GM12878 (cell line): Measurements from ENCODE around the gene ATG3. TPM values are rescaled to one million over a fixed set of nuclear protein-coding genes. Genes with fewer than 3 reads are reported as not detected.

Experiments used
- ATAC-seq: fragments of 200-7000 bp; cut with Tn5 transposase; 3 replicates; pipeline ENCODE4 v1.9.1; 2020; ENCODE audit warnings: mild to moderate bottlenecking, moderate library complexity
- BruUV-seq: library from RNA; stranded (reverse); fragments of 400-500 nt; replicated peaks from 2 replicates; lab custom pipeline; 2021; lab: Mats Ljungman, UMichigan
- CTCF ChIA-PET: fragments of 300-600 bp; sonication (Branson Sonifier 250); formaldehyde crosslinking; extraction: SDS; loops from one replicate; lab custom pipeline; 2021; ENCODE audit warnings: inconsistent platforms; lab: Yijun Ruan, JAX
- POLR2A ChIA-PET: fragments of 350-600 bp; formaldehyde crosslinking; extraction: SDS; loops from one replicate; lab custom pipeline; 2021; ENCODE audit warnings: inconsistent platforms; lab: Charles Lee
- RAD21 ChIA-PET: fragments of 300-600 bp; sonication (Branson Sonifier 250); formaldehyde crosslinking; loops from one replicate; lab custom pipeline; 2023; ENCODE audit warnings: antibody characterized with exemption; ENCODE audit not compliant: unreplicated experiment; lab: Charles Lee
- SMC1A ChIA-PET: fragments of 300-600 bp; sonication (Branson Sonifier 250); formaldehyde crosslinking; loops from one replicate; lab custom pipeline; 2023; ENCODE audit not compliant: unreplicated experiment, uncharacterized antibody; lab: Charles Lee
- DNase-seq: peaks from one replicate; pipeline ENCODE4 v3.0.0-alpha.2; 2011; ENCODE audit warnings: low read depth, low spot score
- FAIRE-seq: peaks from 3 replicates; lab custom pipeline; 2011; peaks lifted over from hg19 to GRCh38; lab: Jason Lieb, UNC
- H2AFZ ChIP-seq: 2 replicates; pipeline ENCODE4 v1.6.0; 2011; ENCODE audit warnings: low read depth, low read length, control low read depth; ENCODE audit not compliant: control insufficient read depth
- H3K27ac ChIP-seq: 2 replicates; pipeline ENCODE4 v1.5.1; 2011; ENCODE audit warnings: control low read depth; ENCODE audit not compliant: control insufficient read depth, insufficient read depth
- H3K27me3 ChIP-seq, 2 experiments: replicated peaks in 1 of 2; 2 replicates each; pipeline versions ENCODE4 v1.6.0 to v1.6.1; 2011; ENCODE audit warnings: low read length in 1 of 2; ENCODE audit not compliant: control insufficient read depth in 2 of 2, insufficient read depth in 2 of 2
- H3K36me3 ChIP-seq, 2 experiments: 2 replicates each; pipeline ENCODE4 v1.5.1; 2011; ENCODE audit warnings: low read length in 1 of 2; ENCODE audit not compliant: control insufficient read depth in 2 of 2, insufficient read depth in 2 of 2
- H3K4me1 ChIP-seq: 2 replicates; pipeline ENCODE4 v1.6.1; 2011; ENCODE audit warnings: mild to moderate bottlenecking, low read length, moderate library complexity, mixed read lengths; ENCODE audit not compliant: control insufficient read depth, insufficient read depth
- H3K4me2 ChIP-seq: 2 replicates; pipeline ENCODE4 v1.6.0; 2011; ENCODE audit warnings: control low read depth; ENCODE audit not compliant: control insufficient read depth, insufficient read depth
- H3K4me3 ChIP-seq: fragments of 200-600 bp; sonication (generic); 2 replicates; pipeline ENCODE4 v1.5.1; 2016
- H3K79me2 ChIP-seq: 2 replicates; pipeline ENCODE4 v1.6.0; 2011; ENCODE audit warnings: low read length; ENCODE audit not compliant: control insufficient read depth, insufficient read depth
- H3K9ac ChIP-seq: 2 replicates; pipeline ENCODE4 v1.8.0; 2011; ENCODE audit warnings: low read length, control low read depth, mixed read lengths; ENCODE audit not compliant: control insufficient read depth, insufficient read depth
- H3K9me3 ChIP-seq: replicated peaks from 3 replicates; pipeline ENCODE4 v1.5.1; 2011; ENCODE audit warnings: mild to moderate bottlenecking, low read length; ENCODE audit not compliant: control insufficient read depth, insufficient read depth
- H4K20me1 ChIP-seq: 2 replicates; pipeline ENCODE4 v1.6.0; 2011; ENCODE audit not compliant: control insufficient read depth, insufficient read depth
- ATF7 ChIP-seq: fragments of 450-650 bp; IDR thresholded peaks from 2 replicates; pipeline ENCODE4 v1.6.1; 2016; ENCODE audit warnings: low read depth, mild to moderate bottlenecking
- BACH1 ChIP-seq: fragments of 450-650 bp; IDR thresholded peaks from 2 replicates; pipeline ENCODE4 v1.6.1; 2017; ENCODE audit warnings: mild to moderate bottlenecking, borderline replicate concordance
- FOS ChIP-seq: IDR thresholded peaks from 3 replicates; pipeline ENCODE4 v1.6.1; 2011; ENCODE audit warnings: borderline replicate concordance; ENCODE audit not compliant: insufficient read length; ENCODE audit errors: extremely low read depth
- FOXK2 ChIP-seq: fragments of 450-650 bp; IDR thresholded peaks from 2 replicates; pipeline ENCODE4 v1.6.1; 2017; ENCODE audit warnings: mild to moderate bottlenecking, moderate library complexity
- JUND ChIP-seq: IDR thresholded peaks from 2 replicates; pipeline ENCODE4 v1.6.1; 2012; ENCODE audit warnings: low read depth, mild to moderate bottlenecking, low read length, improper control_type of control experiment, moderate library complexity
- MLLT1 ChIP-seq: fragments of 450-650 bp; IDR thresholded peaks from 2 replicates; pipeline ENCODE4 v1.6.1; 2016; ENCODE audit warnings: mild to moderate bottlenecking
- NR2F1 ChIP-seq: fragments of 450-650 bp; conservative IDR thresholded peaks from 2 replicates; pipeline ENCODE4 v1.6.1; 2017; ENCODE audit warnings: mild to moderate bottlenecking
- NRF1 ChIP-seq: conservative IDR thresholded peaks from 2 replicates; pipeline ENCODE4 v1.6.1; 2011; ENCODE audit warnings: mild to moderate bottlenecking, low read depth, low read length, improper control_type of control experiment
- RB1 ChIP-seq: fragments of 450-650 bp; formaldehyde crosslinking; IDR thresholded peaks from 2 replicates; pipeline ENCODE4 v1.6.1; 2017; ENCODE audit warnings: mild to moderate bottlenecking, borderline replicate concordance
- RFX5 ChIP-seq: IDR thresholded peaks from 2 replicates; pipeline ENCODE4 v1.6.1; 2011; ENCODE audit warnings: low read depth, low read length, improper control_type of control experiment
- RUNX3 ChIP-seq: IDR thresholded peaks from 2 replicates; pipeline ENCODE4 v1.6.1; 2012; ENCODE audit warnings: low read length, inconsistent platforms
- SMARCA5 ChIP-seq: fragments of 450-650 bp; IDR thresholded peaks from 2 replicates; pipeline ENCODE4 v1.6.1; 2017; ENCODE audit warnings: mild to moderate bottlenecking
- SMC3 ChIP-seq: IDR thresholded peaks from 2 replicates; pipeline ENCODE4 v1.6.1; 2011; ENCODE audit warnings: low read length, improper control_type of control experiment, borderline replicate concordance
- YY1 ChIP-seq: IDR thresholded peaks from 2 replicates; pipeline ENCODE4 v1.6.1; 2011; ENCODE audit warnings: low read depth, mild to moderate bottlenecking, low read length
- ZBTB40 ChIP-seq: fragments of 450-650 bp; IDR thresholded peaks from 2 replicates; pipeline ENCODE4 v1.6.1; 2016; ENCODE audit warnings: mild to moderate bottlenecking, moderate library complexity, borderline replicate concordance
- ZNF24 ChIP-seq: fragments of 450-650 bp; IDR thresholded peaks from 2 replicates; pipeline ENCODE4 v1.6.1; 2017; ENCODE audit warnings: antibody characterized with exemption, mild to moderate bottlenecking
- WGBS: methylation state at CpG from one replicate; pipeline ENCODE4 v1.1.6; 2016; ENCODE audit warnings: low lambda C conversion rate; ENCODE audit not compliant: insufficient replicate concordance, insufficient coverage; ENCODE audit errors: missing lambda C conversion rate; 5-methylcytosine and 5-hydroxymethylcytosine counted together
- in situ Hi-C: fragments of 300-500 bp; cut with MboI; formaldehyde crosslinking; loops from 9 replicates; pipeline ENCODE4 v1.14.3; 2018; ENCODE audit warnings: mixed read lengths
- intact Hi-C: fragments of 100-400 bp; cut with micrococcal nuclease; formaldehyde crosslinking; loops from one replicate; pipeline ENCODE4 v1.14.2; 2022; ENCODE audit not compliant: unreplicated experiment
- polyA plus RNA-seq, 11 experiments: library from polyadenylated mRNA; depleted of rRNA in 4 of 11; unstranded in 6 of 11; stranded (reverse) in 5 of 11; fragments of >200 nt; fragmentation: Nextera tagmentation in 4 of 11; fragmentation: Illumina TruSeq in 1 of 11; extraction: Ambion mirVana in 4 of 11; extraction: Trizol in 1 of 11; gene quantifications; 1 replicate in 1 of 11; 2 replicates in 10 of 11; pipeline versions ENCODE4 v1.2.1 to v1.2.3, GENCODE V29; 2011 to 2016; ENCODE audit warnings: inconsistent platforms in 2 of 11, missing spikeins in 2 of 11, low read depth in 1 of 11
- total RNA-seq, 4 experiments: library from RNA; depleted of rRNA in 3 of 4; stranded (reverse); fragments of >200 nt in 3 of 4; fragmentation: Illumina TruSeq in 1 of 4; extraction: Trizol in 1 of 4; gene quantifications; 2 replicates each; pipeline versions ENCODE4 v1.2.1 to v1.2.3, GENCODE V29; 2013 to 2021
- TF ChIP-seq, protein P1 (sequence below): fragments of 450-650 bp; IDR thresholded peaks from 2 replicates; pipeline ENCODE4 v1.6.1; 2017; ENCODE audit warnings: borderline replicate concordance

The ATG3 gene
- total and polyA plus RNA-seq, 10 of the 15 experiments (the other 5 are each of a cell fraction or from before 2014, with no cell fraction given) = 49.8 to 97.0 (median 63.6) TPM

GRCh38 chr3:112606098-112606497 lies 44.3 kb upstream of the ATG3 start:
- no peak overlapping the region for H3K27ac ChIP-seq
- no peaks in the 10 kb centered on the region for H3K79me2 ChIP-seq
- no peak overlapping the region for H2AFZ ChIP-seq
- no peak overlapping the region for H3K4me2 ChIP-seq
- no peaks in the 10 kb centered on the region for H3K36me3 ChIP-seq
- RAD21 ChIA-PET = no interaction called here
- no peak for TF ChIP-seq ZBTB40
- TF ChIP-seq RUNX3 = no peak
- TF ChIP-seq RFX5 = no peak
- TF ChIP-seq, protein P1, sequence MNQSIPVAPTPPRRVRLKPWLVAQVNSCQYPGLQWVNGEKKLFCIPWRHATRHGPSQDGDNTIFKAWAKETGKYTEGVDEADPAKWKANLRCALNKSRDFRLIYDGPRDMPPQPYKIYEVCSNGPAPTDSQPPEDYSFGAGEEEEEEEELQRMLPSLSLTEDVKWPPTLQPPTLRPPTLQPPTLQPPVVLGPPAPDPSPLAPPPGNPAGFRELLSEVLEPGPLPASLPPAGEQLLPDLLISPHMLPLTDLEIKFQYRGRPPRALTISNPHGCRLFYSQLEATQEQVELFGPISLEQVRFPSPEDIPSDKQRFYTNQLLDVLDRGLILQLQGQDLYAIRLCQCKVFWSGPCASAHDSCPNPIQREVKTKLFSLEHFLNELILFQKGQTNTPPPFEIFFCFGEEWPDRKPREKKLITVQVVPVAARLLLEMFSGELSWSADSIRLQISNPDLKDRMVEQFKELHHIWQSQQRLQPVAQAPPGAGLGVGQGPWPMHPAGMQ = no peak
- TF ChIP-seq YY1 = no peak
- no peak for TF ChIP-seq NRF1
- no peak for TF ChIP-seq SMARCA5
- no peak for TF ChIP-seq ATF7
- TF ChIP-seq FOS = no peak
- no peak for TF ChIP-seq ZNF24
- TF ChIP-seq BACH1 = no peak
- TF ChIP-seq JUND = no peak
- no peak for TF ChIP-seq NR2F1
- TF ChIP-seq SMC3 = no peak
- no peak for TF ChIP-seq RB1
- TF ChIP-seq FOXK2 = no peak
- TF ChIP-seq MLLT1 = no peak
- H3K27me3 ChIP-seq = peaks cover 0 to 6% of the 10 kb centered on the region in 2 experiments; a peak in 1 of 4 replicates
- POLR2A ChIA-PET = no interaction called here
- H3K4me3 ChIP-seq = no peak overlapping the region
- CTCF ChIA-PET = interaction anchor here (0.9 to 2.3 kb wide), 4 partner anchors 11 to 34 kb away, joined by 3 to 7 read pairs (median 4); no protein-coding TSS in a partner anchor
- ATAC-seq (no peak), FAIRE-seq (no peak), DNase-seq (no peak)
- peaks cover 16% of the 10 kb centered on the region for H3K4me1 ChIP-seq
- BruUV-seq = no TSS peak
- SMC1A ChIA-PET = interaction anchor here (0.8 to 1.6 kb wide), 4 partner anchors 12 to 29 kb away, joined by 3 to 4 read pairs (median 4); no protein-coding TSS in a partner anchor
- H3K9ac ChIP-seq = no peak overlapping the region
- H3K9me3 ChIP-seq = no peaks in the 10 kb centered on the region
- H4K20me1 ChIP-seq = no peaks in the 10 kb centered on the region
- intact Hi-C loops = no loop called here
- 100% methylated on average over 2 of the region's 2 CpGs for WGBS
- in situ Hi-C loops = no loop called here
